ENCODE measurements around the gene TM4SF4.

DNA sequence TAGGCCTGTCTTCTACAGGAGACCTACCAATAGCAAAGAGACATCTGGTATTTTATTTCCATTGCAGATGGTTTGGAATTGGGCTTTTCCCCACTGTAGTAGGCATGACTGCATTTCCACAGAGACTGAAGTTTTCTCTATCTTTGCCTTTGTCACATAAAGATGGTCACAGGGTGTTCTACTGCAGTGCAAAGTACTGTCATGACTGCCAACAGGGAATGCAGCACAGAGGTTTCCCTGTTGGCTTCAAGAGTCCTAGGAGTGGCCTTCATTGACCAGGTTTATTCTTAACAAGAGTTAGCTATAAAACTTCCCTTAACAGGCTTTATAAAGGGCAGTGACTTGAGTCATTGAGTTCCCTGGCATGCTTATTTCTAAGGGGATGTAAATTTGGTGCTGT, 36.8 kb upstream of the TM4SF4 start:
- no peak for TF ChIP-seq BACH2 (CRISPR knock-in tag; IDR thresholded peaks at IDR 0.05; ENCODE audit: borderline replicate concordance)
- TF ChIP-seq RARB (CRISPR knock-in tag; IDR thresholded peaks at IDR 0.05): no peak
- no peak for TF ChIP-seq ZNF8 (CRISPR knock-in tag; IDR thresholded peaks at IDR 0.05)
- TF ChIP-seq, protein P1, sequence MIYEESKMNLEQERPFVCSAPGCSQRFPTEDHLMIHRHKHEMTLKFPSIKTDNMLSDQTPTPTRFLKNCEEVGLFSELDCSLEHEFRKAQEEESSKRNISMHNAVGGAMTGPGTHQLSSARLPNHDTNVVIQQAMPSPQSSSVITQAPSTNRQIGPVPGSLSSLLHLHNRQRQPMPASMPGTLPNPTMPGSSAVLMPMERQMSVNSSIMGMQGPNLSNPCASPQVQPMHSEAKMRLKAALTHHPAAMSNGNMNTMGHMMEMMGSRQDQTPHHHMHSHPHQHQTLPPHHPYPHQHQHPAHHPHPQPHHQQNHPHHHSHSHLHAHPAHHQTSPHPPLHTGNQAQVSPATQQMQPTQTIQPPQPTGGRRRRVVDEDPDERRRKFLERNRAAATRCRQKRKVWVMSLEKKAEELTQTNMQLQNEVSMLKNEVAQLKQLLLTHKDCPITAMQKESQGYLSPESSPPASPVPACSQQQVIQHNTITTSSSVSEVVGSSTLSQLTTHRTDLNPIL (CRISPR knock-in tag; IDR thresholded peaks at IDR 0.05; ENCODE audit: low read depth): no peak
- no peak for TF ChIP-seq TSHZ2 (CRISPR knock-in tag; IDR thresholded peaks at IDR 0.05)
